Stimulated activated naive CD8-positive, alpha-beta T cell treated with anti-CD3 and anti-CD28 coated beads, Interleukin-15, amount 100 ng/mL, for 72 hours (primary cell): ENCODE data around the gene NAP1L5.

Source experiments
- ATAC-seq: fragments of 150-1000 bp; cut with Tn5 transposase; 2 replicates; pipeline ENCODE4 v1.10.0; 2021; ENCODE audit warnings: mild to moderate bottlenecking, moderate library complexity
- DNase-seq, 2 donors: peaks; one replicate each; pipeline ENCODE4 v3.0.0; 2021 to 2022
- H3K27ac Mint-ChIP-seq, 2 donors: one replicate each; pipeline ENCODE4 v1.8.0; 2022; ENCODE audit warnings: mild to moderate bottlenecking in 2 of 2, mixed read lengths in 2 of 2, moderate library complexity in 2 of 2
- H3K27me3 Mint-ChIP-seq: one replicate; pipeline ENCODE4 v1.8.0; 2022; ENCODE audit warnings: mixed read lengths
- H3K4me1 Mint-ChIP-seq: one replicate; pipeline ENCODE4 v1.8.0; 2022; ENCODE audit warnings: mild to moderate bottlenecking, mixed read lengths
- H3K4me3 Mint-ChIP-seq, 2 donors: one replicate each; pipeline ENCODE4 v1.8.0; 2022; ENCODE audit warnings: mild to moderate bottlenecking in 2 of 2, mixed read lengths in 2 of 2, moderate library complexity in 1 of 2
- H3K9me3 Mint-ChIP-seq, 2 donors: one replicate each; pipeline ENCODE4 v1.8.0; 2022; ENCODE audit warnings: mixed read lengths in 2 of 2

Gene NAP1L5

DNA sequence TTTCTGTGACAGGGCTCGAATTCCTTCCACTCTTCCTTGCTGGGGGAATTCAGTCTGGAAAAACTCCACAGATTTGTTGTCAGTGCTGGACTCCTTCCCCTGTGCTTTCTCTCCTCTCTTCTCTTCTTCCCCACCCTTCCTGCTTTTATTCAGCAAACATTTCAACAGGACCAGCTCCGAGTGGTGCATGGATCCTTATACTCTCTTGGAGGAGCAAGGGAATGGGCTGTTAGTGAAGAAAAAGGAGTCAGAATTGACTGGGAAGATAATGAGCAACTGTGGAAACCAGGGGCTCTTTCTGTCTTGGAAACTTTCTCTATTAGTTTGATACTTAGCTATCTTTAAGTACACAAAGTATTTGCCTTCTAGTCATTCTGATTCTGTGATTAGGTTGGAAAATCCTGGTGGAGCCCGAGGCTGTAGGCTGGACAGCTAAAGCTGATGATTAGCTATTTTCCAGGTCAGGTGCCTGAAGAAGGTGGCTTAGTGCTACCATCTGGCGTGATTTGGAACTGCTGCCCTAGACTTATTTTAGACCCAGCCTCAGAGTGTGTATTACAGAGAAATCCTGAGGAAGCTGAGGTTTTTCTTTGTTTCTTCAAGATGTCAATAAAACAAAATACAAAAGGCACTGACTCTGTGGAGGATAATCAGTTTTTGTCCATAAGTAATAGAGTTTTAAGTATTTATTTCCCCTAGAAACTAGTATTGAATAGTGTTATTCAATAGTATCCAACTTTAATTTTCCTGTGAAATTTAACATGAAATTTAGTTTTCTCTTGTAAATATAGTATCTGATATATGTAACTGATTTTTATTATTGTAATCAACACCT lies 38.4 kb downstream of the NAP1L5 start:
- Mint-ChIP-seq H3K27ac (peak overlapping the region; percentile 1 to 19), H3K4me3 (no peak overlapping the region), H3K27me3 (no peaks in the 10 kb centered on the region), H3K9me3 (no peaks in the 10 kb centered on the region), H3K4me1 (peaks cover 11% of the 10 kb centered on the region)
- DNase-seq, result peak in 1 of 2 donors; percentile 34
- peak; percentile 80 for ATAC-seq

DNA sequence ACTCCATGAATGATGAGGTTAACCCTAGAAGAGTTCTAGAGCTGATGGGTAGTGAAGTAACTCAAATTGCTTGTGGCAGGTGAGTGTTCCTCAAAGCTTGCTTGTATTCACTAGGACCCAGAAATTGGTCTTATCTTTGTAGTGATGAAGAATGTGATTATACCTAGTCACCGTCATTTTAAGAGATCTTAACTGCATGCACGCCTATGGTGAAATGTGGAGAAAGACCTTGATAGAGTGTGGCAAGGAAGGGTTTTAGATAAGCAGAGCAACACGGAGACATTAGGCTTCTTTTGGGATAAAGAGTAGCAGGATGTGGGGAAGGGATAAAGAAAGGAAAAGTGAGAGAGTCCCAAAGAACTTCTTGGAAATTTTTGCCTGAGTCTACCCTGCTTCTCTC lies 42.4 kb downstream of the NAP1L5 start:
- Mint-ChIP-seq H3K9me3 (no peaks in the 10 kb centered on the region), H3K4me1 (peaks cover 31% of the 10 kb centered on the region), H3K4me3 (no peak overlapping the region), H3K27me3 (no peaks in the 10 kb centered on the region), H3K27ac (no peak overlapping the region)
- DNase-seq (no peak), ATAC-seq (no peak)

DNA sequence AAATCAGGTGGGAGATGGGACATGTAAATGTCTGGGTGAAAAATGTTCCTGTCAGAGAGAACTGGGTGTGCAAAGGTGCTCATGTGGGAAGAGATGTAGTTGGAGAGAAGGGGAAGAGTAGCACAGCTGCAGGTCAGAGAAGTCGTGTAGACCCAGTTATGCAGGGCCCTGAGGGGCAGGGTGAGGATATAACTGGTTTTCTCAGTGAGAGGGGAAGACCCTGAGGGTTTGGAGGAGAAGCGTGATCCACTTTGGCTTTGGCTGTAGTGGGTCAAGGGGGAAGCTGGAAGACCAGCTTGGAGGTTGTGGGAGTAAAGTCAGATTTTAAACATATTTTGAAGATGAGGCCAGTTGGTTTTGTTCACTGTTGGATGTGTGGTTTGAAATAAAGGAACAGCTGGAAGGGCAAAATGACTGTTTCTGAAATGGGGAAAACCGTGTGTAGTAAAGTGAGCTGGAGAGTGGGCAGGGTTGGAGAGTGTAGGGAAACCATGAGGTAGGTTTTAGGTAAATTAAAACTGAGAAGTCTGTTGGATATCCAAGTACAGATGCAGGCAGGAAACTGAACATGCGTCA lies 44.2 kb downstream of the NAP1L5 start:
- DNase-seq (no peak), ATAC-seq (no peak)
- Mint-ChIP-seq H3K4me3 (no peak overlapping the region), H3K27me3 (no peaks in the 10 kb centered on the region), H3K9me3 (no peaks in the 10 kb centered on the region), H3K27ac (peak overlapping the region; percentile 2 to 5), H3K4me1 (peaks cover 34% of the 10 kb centered on the region)

DNA sequence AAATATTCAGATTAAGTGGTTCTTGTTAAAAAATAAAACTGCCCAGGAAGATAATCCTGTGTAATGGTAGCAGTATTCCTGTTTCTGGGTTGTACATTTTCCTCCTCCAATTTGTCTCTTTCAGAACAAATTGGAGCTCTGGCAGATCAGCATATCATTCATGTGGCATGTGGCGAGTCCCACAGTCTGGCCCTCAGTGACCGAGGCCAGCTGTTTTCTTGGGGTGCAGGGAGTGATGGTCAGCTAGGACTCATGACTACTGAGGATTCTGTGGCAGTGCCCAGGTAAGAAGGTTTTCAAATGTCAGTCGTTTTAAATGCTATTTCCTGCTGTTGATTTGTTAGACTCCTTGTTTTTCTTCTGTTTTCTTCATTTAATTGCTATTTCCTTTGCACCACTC lies 47.9 kb downstream of the NAP1L5 start:
- no peak for DNase-seq
- no peaks in the 10 kb centered on the region for H3K27me3 Mint-ChIP-seq
- H3K4me1 Mint-ChIP-seq, result peaks cover 56% of the 10 kb centered on the region
- no peak overlapping the region for H3K4me3 Mint-ChIP-seq
- no peak overlapping the region for H3K27ac Mint-ChIP-seq
- ATAC-seq, result no peak
- no peaks in the 10 kb centered on the region for H3K9me3 Mint-ChIP-seq

DNA sequence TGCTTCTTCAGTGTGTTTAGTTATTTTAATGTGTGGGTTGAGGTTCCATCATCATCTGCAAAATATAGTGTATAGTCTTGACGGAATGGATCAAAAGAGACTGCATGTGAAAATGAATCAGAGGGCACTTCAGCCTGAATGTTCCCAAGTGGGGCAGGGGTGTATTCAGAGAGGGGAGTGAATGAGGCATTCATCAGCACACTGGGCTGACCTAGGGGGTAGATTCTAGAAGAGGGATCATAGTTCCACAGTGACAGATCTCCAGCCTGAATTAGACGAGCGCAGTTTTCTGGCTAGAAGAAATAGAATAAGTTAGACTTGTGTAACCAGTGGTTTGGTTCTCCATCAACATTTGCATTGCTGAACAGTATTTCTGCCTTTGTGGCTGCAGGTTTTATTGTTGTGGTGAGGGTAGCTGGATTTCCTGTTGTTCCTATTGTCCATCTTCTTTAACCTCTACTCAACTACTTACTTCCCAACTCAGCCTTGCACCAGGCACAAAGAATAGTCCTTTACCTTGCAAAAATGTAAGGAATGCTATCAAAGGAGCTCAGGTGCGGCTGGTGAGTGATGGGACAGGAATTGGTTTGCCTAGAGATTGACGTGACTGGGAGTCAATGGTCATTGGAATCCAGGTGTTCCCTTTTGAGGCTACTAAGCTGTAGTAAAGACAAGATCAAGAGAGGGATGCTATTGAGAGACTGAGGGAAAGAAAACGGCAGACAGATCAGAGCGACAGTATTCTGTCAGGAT lies 50.9 kb downstream of the NAP1L5 start:
- ATAC-seq, result no peak
- Mint-ChIP-seq H3K4me1 (peaks cover 37% of the 10 kb centered on the region), H3K27ac (no peak overlapping the region)

DNA sequence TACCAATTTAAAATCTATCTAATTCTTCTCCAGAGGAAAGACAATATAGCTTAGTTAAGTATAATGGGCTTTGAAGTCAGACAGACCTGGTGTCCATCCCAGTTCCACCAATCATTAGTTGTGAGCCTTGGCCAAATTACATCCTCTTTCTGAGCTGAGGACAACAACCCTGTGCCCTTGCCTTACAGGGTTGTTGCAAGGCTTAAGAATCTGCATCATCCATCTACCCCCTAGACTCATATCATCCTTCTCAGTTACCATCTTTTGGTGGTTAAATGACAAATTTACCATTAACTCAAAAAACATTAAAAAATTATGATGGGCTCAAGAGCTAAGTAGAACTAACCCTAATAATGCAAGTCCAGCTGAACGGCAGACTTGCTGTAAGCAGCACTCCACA lies 51.6 kb downstream of the NAP1L5 start:
- no peak overlapping the region for H3K4me3 Mint-ChIP-seq
- ATAC-seq (peak; percentile 56), DNase-seq (no peak)
- peaks cover 0 to 5% of the 10 kb centered on the region in 2 donors for H3K9me3 Mint-ChIP-seq
- peaks cover 37% of the 10 kb centered on the region for H3K4me1 Mint-ChIP-seq
- H3K27ac Mint-ChIP-seq, result no peak overlapping the region
- H3K27me3 Mint-ChIP-seq, result no peaks in the 10 kb centered on the region

More for the DNA sequence above, 50.9 kb downstream of the NAP1L5 start:
- no peak for DNase-seq
- Mint-ChIP-seq H3K27me3 (no peaks in the 10 kb centered on the region), H3K4me3 (no peak overlapping the region), H3K9me3 (no peaks in the 10 kb centered on the region)
